ENCODE results near the gene KCNJ18. TPM values are rescaled to one million over a fixed set of nuclear protein-coding genes. Genes with fewer than 3 reads are reported as not detected.

Gene KCNJ18
- total RNA-seq, 1 experiment from 2014 or later, result not detected

DNA sequence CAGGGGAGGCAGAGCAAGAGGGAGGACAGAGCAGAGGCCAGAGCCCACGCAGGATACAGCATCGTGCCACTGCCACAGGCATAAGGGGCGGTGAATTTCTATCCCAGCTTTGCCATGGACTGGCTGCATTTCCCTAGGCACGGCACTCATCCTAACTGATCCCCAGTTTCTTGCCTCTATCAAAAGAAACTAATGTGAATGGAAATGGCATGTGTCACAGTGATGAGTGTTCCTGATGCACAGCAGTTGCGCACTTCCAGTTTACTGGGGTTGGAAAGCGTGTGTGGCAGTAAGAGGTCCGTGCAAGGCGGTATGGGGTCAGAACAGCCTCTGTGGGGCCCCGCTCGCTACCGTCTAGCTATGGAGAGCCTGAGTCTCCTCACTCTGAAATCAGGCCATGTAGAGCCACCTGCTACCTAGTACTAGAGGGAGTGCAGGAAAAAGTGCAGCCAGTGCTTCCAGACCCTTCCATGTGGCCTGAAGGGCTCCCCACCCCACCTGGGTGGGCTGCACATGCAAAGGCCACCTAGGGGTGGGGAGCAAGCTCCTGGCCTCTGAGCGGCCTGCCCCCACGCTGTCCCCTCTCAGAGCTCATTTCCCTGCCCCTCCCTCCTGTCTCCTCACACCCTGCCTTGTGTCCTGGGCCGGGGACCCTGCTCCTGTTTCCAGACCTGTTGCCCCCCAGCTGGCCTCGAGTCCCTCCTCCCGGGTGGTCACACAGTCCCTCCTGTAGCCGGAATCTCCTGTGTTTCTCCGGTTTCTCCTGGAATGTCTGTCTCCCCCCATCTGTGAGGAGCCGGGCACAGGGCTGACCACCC is 5.0 kb upstream of the KCNJ18 start:
- no CpG with 5 or more reads among the region's 19 CpGs for WGBS (ENCODE audit: extremely low coverage, insufficient read length, low lambda C conversion rate)
- Histone ChIP-seq H2BK15ac (ENCODE audit: low read depth, low read length) (no peak overlapping the region), H4K8ac (replicated peaks; ENCODE audit: insufficient read length, low read depth, low read length) (no peak overlapping the region), H3K9ac (ENCODE audit: extremely low read depth, insufficient read length, low read length) (no peak overlapping the region), H4K91ac (ENCODE audit: insufficient read length, low read depth, low read length) (no peak overlapping the region), H2AFZ (ENCODE audit: low read length) (no peak overlapping the region), H3K4ac (ENCODE audit: low read depth, low read length) (no peak overlapping the region), H3K79me1 (ENCODE audit: insufficient read depth, low read depth, low read length, poor library complexity, severe bottlenecking) (no peaks in the 10 kb centered on the region), H3K18ac (ENCODE audit: insufficient read length, low read depth, low read length) (no peak overlapping the region), H3K14ac (ENCODE audit: insufficient read depth, low read length) (no peak overlapping the region), H3K9me3 (ENCODE audit: control insufficient read depth, low read depth, low read length) (peaks cover 45% of the 10 kb centered on the region), H3K79me2 (ENCODE audit: insufficient read depth, low read length) (no peaks in the 10 kb centered on the region), H3K23ac (ENCODE audit: insufficient read length, low read depth, low read length) (no peak overlapping the region), H3K4me1 (ENCODE audit: insufficient read depth, low read length) (no peaks in the 10 kb centered on the region), H4K5ac (ENCODE audit: insufficient read length, low read depth, low read length) (no peak overlapping the region), H3K23me2 (ENCODE audit: insufficient read length, low read depth, low read length, poor library complexity, severe bottlenecking) (no peaks in the 10 kb centered on the region), H2BK5ac (ENCODE audit: insufficient read length, low read length) (no peak overlapping the region), H3K4me2 (ENCODE audit: insufficient read depth, insufficient read length, low read length) (no peak overlapping the region), H3K27me3 (ENCODE audit: insufficient read depth, low read length) (no peaks in the 10 kb centered on the region), H3K27ac (ENCODE audit: insufficient read length, low read depth, low read length) (no peak overlapping the region), H4K20me1 (ENCODE audit: control insufficient read depth, insufficient read depth, insufficient read length) (no peaks in the 10 kb centered on the region), H2BK12ac (ENCODE audit: insufficient read length, low read depth, low read length) (no peak overlapping the region), H2BK120ac (ENCODE audit: low read depth, low read length, poor library complexity, severe bottlenecking) (no peak overlapping the region), H2BK20ac (ENCODE audit: low read depth, low read length, poor library complexity, severe bottlenecking) (no peak overlapping the region), H2AK5ac (ENCODE audit: insufficient read length, low read length) (no peak overlapping the region), H3T11ph (ENCODE audit: low read length) (no peak overlapping the region), H3K56ac (ENCODE audit: insufficient read length, low read depth, low read length) (no peak overlapping the region)
- Mint-ChIP-seq H3K36me3 (ENCODE audit: insufficient read depth in 1 of 3, low read depth in 3 of 3) (peaks cover 9 to 27% (median 18%) of the 10 kb centered on the region in 3 experiments; a peak in 6 of 7 replicates), H3K4me3 (no peak overlapping the region), H3K27me3 (ENCODE audit: low read depth) (peaks cover 7% of the 10 kb centered on the region), H3K9me3 (peaks cover 83 to 86% of the 10 kb centered on the region in 2 experiments), H3K4me1 (no peaks in the 10 kb centered on the region), H3K27ac (no peak overlapping the region)
- no peak for DNase-seq
- TF ChIP-seq, protein P1, sequence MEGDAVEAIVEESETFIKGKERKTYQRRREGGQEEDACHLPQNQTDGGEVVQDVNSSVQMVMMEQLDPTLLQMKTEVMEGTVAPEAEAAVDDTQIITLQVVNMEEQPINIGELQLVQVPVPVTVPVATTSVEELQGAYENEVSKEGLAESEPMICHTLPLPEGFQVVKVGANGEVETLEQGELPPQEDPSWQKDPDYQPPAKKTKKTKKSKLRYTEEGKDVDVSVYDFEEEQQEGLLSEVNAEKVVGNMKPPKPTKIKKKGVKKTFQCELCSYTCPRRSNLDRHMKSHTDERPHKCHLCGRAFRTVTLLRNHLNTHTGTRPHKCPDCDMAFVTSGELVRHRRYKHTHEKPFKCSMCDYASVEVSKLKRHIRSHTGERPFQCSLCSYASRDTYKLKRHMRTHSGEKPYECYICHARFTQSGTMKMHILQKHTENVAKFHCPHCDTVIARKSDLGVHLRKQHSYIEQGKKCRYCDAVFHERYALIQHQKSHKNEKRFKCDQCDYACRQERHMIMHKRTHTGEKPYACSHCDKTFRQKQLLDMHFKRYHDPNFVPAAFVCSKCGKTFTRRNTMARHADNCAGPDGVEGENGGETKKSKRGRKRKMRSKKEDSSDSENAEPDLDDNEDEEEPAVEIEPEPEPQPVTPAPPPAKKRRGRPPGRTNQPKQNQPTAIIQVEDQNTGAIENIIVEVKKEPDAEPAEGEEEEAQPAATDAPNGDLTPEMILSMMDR (conservative IDR thresholded peaks at IDR 0.05), result no peak
